Measurements from ENCODE around the gene CCZ1.
"Not testable (repeated sequence)": the region's sequence is repeated elsewhere in the genome, so short reads cannot be mapped to it uniquely, and the experiment has no call there.

DNA sequence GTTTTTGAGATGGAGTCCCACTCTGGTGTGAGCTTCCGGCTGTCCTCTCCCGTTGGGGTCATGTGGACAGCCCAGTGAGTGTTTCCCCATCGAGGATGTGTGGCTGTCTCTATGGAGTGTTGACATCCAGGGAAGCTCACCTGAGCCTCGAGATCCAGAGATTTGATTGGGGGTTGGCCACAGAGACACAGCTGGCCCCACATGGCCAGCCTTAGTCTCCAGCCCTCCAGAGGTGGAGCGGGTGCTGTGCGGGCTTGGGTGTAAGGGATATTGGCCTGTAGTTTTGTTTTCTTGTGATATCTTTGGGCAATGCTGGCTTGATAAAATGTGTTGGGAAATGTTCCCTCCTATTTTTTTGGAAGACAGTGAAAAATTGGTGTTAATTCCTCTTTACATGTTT lies 18.0 kb downstream of the CCZ1 start:
- TF ChIP-seq, protein P1, sequence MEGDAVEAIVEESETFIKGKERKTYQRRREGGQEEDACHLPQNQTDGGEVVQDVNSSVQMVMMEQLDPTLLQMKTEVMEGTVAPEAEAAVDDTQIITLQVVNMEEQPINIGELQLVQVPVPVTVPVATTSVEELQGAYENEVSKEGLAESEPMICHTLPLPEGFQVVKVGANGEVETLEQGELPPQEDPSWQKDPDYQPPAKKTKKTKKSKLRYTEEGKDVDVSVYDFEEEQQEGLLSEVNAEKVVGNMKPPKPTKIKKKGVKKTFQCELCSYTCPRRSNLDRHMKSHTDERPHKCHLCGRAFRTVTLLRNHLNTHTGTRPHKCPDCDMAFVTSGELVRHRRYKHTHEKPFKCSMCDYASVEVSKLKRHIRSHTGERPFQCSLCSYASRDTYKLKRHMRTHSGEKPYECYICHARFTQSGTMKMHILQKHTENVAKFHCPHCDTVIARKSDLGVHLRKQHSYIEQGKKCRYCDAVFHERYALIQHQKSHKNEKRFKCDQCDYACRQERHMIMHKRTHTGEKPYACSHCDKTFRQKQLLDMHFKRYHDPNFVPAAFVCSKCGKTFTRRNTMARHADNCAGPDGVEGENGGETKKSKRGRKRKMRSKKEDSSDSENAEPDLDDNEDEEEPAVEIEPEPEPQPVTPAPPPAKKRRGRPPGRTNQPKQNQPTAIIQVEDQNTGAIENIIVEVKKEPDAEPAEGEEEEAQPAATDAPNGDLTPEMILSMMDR (IDR thresholded peaks at IDR 0.05), result not testable (repeated sequence)
- TF ChIP-seq EZH2 (IDR thresholded peaks at IDR 0.05; ENCODE audit: borderline replicate concordance, insufficient read depth, low read depth, low read length, poor library complexity, severe bottlenecking), result not testable (repeated sequence)

Measured in B cell (primary cell).